IMR-90 (cell line): ENCODE data around the gene CRLF1. TPM values are rescaled to one million over a fixed set of nuclear protein-coding genes. Genes with fewer than 3 reads are reported as not detected.

ENCODE experiments used
- ATAC-seq: fragments of 200-7000 bp; cut with Tn5 transposase; 2 replicates; pipeline ENCODE4 v1.9.1; 2020; ENCODE audit warnings: low read depth, mild to moderate bottlenecking, moderate library complexity
- BruUV-seq: library from RNA; stranded (reverse); fragments of 400-500 nt; replicated peaks from 2 replicates; lab custom pipeline; 2021; lab: Mats Ljungman, UMichigan
- CTCF ChIA-PET: fragments of 300-600 bp; formaldehyde crosslinking; extraction: SDS; loops from one replicate; lab custom pipeline; 2021; ENCODE audit warnings: antibody characterized with exemption; lab: Yijun Ruan, JAX
- POLR2A ChIA-PET: fragments of 300-600 bp; sonication (Branson Sonifier 250); formaldehyde crosslinking; loops from one replicate; lab custom pipeline; 2022; ENCODE audit warnings: antibody characterized with exemption; ENCODE audit not compliant: unreplicated experiment; lab: Charles Lee
- DNase-seq: peaks from one replicate; pipeline ENCODE4 v3.0.0; 2013
- H2AFZ ChIP-seq: replicated peaks from 2 replicates; pipeline ENCODE3; 2013; ENCODE audit warnings: low read length, mild to moderate bottlenecking; ENCODE audit not compliant: poor library complexity
- H2AK5ac ChIP-seq: 2 replicates; pipeline ENCODE4 v1.6.1; 2013; ENCODE audit warnings: low read depth, low read length, inconsistent platforms
- H2AK9ac ChIP-seq: replicated peaks from 2 replicates; pipeline ENCODE3; 2013; ENCODE audit warnings: mild to moderate bottlenecking, low read depth, low read length, moderate library complexity; ENCODE audit not compliant: poor library complexity
- H2BK120ac ChIP-seq: 2 replicates; pipeline ENCODE4 v1.6.1; 2013; ENCODE audit warnings: low read depth, low read length, inconsistent platforms
- H2BK15ac ChIP-seq: 3 replicates; pipeline ENCODE4 v1.6.1; 2013; ENCODE audit warnings: low read depth, low read length, inconsistent platforms
- H2BK20ac ChIP-seq: 2 replicates; pipeline ENCODE4 v1.6.1; 2013; ENCODE audit warnings: low read depth, mild to moderate bottlenecking, inconsistent platforms, low read length, moderate library complexity
- H2BK5ac ChIP-seq: 2 replicates; pipeline ENCODE4 v1.6.1; 2013; ENCODE audit warnings: mild to moderate bottlenecking, low read depth, low read length, inconsistent platforms; ENCODE audit not compliant: poor library complexity, severe bottlenecking
- H3K14ac ChIP-seq: replicated peaks from 2 replicates; pipeline ENCODE4 v1.6.1; 2013; ENCODE audit warnings: low read depth, low read length, inconsistent platforms
- H3K18ac ChIP-seq: 2 replicates; pipeline ENCODE4 v1.6.1; 2013; ENCODE audit warnings: low read depth, low read length, control low read depth
- H3K23ac ChIP-seq: 2 replicates; pipeline ENCODE4 v1.6.1; 2013; ENCODE audit warnings: low read depth, low read length, inconsistent platforms
- H3K27ac ChIP-seq: 2 replicates; pipeline ENCODE4 v1.5.1; 2013; ENCODE audit warnings: mild to moderate bottlenecking, control low read depth, low read length; ENCODE audit not compliant: insufficient read depth
- H3K27me3 ChIP-seq: 2 replicates; pipeline ENCODE4 v1.6.1; 2013; ENCODE audit warnings: low read length; ENCODE audit not compliant: control insufficient read depth, insufficient read depth
- H3K36me3 ChIP-seq: 2 replicates; pipeline ENCODE4 v1.6.1; 2013; ENCODE audit warnings: low read length, mixed read lengths; ENCODE audit not compliant: control insufficient read depth, insufficient read depth
- H3K4ac ChIP-seq: 2 replicates; pipeline ENCODE4 v1.6.1; 2013; ENCODE audit warnings: low read depth, low read length, inconsistent platforms
- H3K4me1 ChIP-seq: 2 replicates; pipeline ENCODE4 v1.6.1; 2013; ENCODE audit warnings: low read length, mixed read lengths; ENCODE audit not compliant: control insufficient read depth, insufficient read depth
- H3K4me2 ChIP-seq: 2 replicates; pipeline ENCODE4 v1.6.1; 2013; ENCODE audit warnings: low read depth, mild to moderate bottlenecking, control low read depth, low read length, moderate library complexity
- H3K4me3 ChIP-seq: 2 replicates; pipeline ENCODE4 v1.5.1; 2013; ENCODE audit warnings: low read depth, mild to moderate bottlenecking, control low read depth, low read length, moderate library complexity; ENCODE audit not compliant: insufficient read depth
- H3K56ac ChIP-seq: 2 replicates; pipeline ENCODE4 v1.6.1; 2013; ENCODE audit warnings: low read length, inconsistent platforms; ENCODE audit not compliant: insufficient read depth; ENCODE audit errors: extremely low read depth
- H3K79me1 ChIP-seq, 2 experiments: 2 replicates each; pipeline ENCODE4 v1.6.1; 2013; ENCODE audit warnings: low read length in 2 of 2, inconsistent platforms in 1 of 2, low read depth in 1 of 2
- H3K9ac ChIP-seq: 2 replicates; pipeline ENCODE4 v1.6.1; 2013; ENCODE audit warnings: low read depth, low read length, control low read depth
- H3K9me1 ChIP-seq: 2 replicates; pipeline ENCODE4 v1.6.1; 2013; ENCODE audit warnings: low read length, inconsistent platforms; ENCODE audit not compliant: insufficient read depth
- H3K9me3 ChIP-seq: 2 replicates; pipeline ENCODE4 v1.6.1; 2013; ENCODE audit warnings: low read length; ENCODE audit not compliant: control insufficient read depth, insufficient read depth
- H4K20me1 ChIP-seq: 2 replicates; pipeline ENCODE4 v1.6.1; 2013; ENCODE audit warnings: low read length, inconsistent platforms; ENCODE audit not compliant: insufficient read depth
- H4K5ac ChIP-seq: 2 replicates; pipeline ENCODE4 v1.6.1; 2013; ENCODE audit warnings: mild to moderate bottlenecking, low read depth, low read length, control low read depth
- H4K8ac ChIP-seq, 2 experiments: 2 replicates each; pipeline ENCODE4 v1.6.1; 2013; ENCODE audit warnings: low read depth in 2 of 2, low read length in 2 of 2, control low read depth in 1 of 2, inconsistent platforms in 1 of 2
- H4K91ac ChIP-seq: 2 replicates; pipeline ENCODE4 v1.6.1; 2013; ENCODE audit warnings: low read depth, low read length, inconsistent platforms; ENCODE audit not compliant: insufficient read depth
- BHLHE40 ChIP-seq: fragments of 150-350 bp; IDR thresholded peaks from 2 replicates; pipeline ENCODE4 v1.6.1; 2016; ENCODE audit warnings: mild to moderate bottlenecking, low read depth, low read length
- CEBPB ChIP-seq: IDR thresholded peaks from 2 replicates; pipeline ENCODE4 v1.6.1; 2012; ENCODE audit warnings: low read depth, low read length, improper control_type of control experiment
- CHD1 ChIP-seq: IDR thresholded peaks from 2 replicates; pipeline ENCODE4 v1.6.1; 2012; ENCODE audit warnings: low read depth, low read length, improper control_type of control experiment
- CTCF ChIP-seq: conservative IDR thresholded peaks from 2 replicates; pipeline ENCODE4 v1.5.1; 2012; ENCODE audit warnings: mild to moderate bottlenecking, low read depth, low read length, improper control_type of control experiment
- ELK1 ChIP-seq: fragments of 150-350 bp; IDR thresholded peaks from 2 replicates; pipeline ENCODE4 v1.6.1; 2016; ENCODE audit warnings: low read depth, mild to moderate bottlenecking, low read length, moderate library complexity, borderline replicate concordance
- FOS ChIP-seq: fragments of 150-350 bp; IDR thresholded peaks from 2 replicates; pipeline ENCODE4 v1.6.1; 2016; ENCODE audit warnings: low read depth, low read length
- MAFK ChIP-seq: IDR thresholded peaks from 2 replicates; pipeline ENCODE4 v1.6.1; 2012; ENCODE audit warnings: low read depth, low read length, improper control_type of control experiment
- MAZ ChIP-seq: IDR thresholded peaks from 2 replicates; pipeline ENCODE4 v1.6.1; 2012; ENCODE audit warnings: low read depth, mild to moderate bottlenecking, low read length, improper control_type of control experiment, moderate library complexity, borderline replicate concordance
- MXI1 ChIP-seq: IDR thresholded peaks from 2 replicates; pipeline ENCODE4 v1.6.1; 2012; ENCODE audit warnings: low read depth, mild to moderate bottlenecking, low read length, moderate library complexity, borderline replicate concordance
- NFE2L2 ChIP-seq: fragments of 150-350 bp; IDR thresholded peaks from 2 replicates; pipeline ENCODE4 v1.6.1; 2016; ENCODE audit warnings: low read depth, mild to moderate bottlenecking, low read length
- POLR2A ChIP-seq: IDR thresholded peaks from 2 replicates; pipeline ENCODE4 v1.6.1; 2012; ENCODE audit warnings: mild to moderate bottlenecking, low read depth, low read length
- RAD21 ChIP-seq: IDR thresholded peaks from 2 replicates; pipeline ENCODE4 v1.6.1; 2012; ENCODE audit warnings: low read length, improper control_type of control experiment
- RCOR1 ChIP-seq: IDR thresholded peaks from 2 replicates; pipeline ENCODE4 v1.6.1; 2012; ENCODE audit warnings: mild to moderate bottlenecking, low read length, improper control_type of control experiment; ENCODE audit not compliant: insufficient replicate concordance
- RFX5 ChIP-seq: IDR thresholded peaks from 2 replicates; pipeline ENCODE4 v1.8.0; 2012; ENCODE audit warnings: low read depth, mild to moderate bottlenecking, low read length, moderate library complexity
- SMC3 ChIP-seq: fragments of 150-350 bp; IDR thresholded peaks from 2 replicates; pipeline ENCODE4 v1.6.1; 2016; ENCODE audit warnings: low read depth, mild to moderate bottlenecking, antibody characterized with exemption, low read length, moderate library complexity
- WGBS, 2 experiments: methylation state at CpG; one replicate each; pipeline versions ENCODE4 v1.1.5 to v1.1.7; 2013; ENCODE audit warnings: missing lambda C conversion rate in 2 of 2; ENCODE audit not compliant: insufficient read length in 1 of 2; ENCODE audit errors: extremely low coverage in 2 of 2; 5-methylcytosine and 5-hydroxymethylcytosine counted together
- dilution Hi-C: fragments of 300-500 bp; cut with HindIII; formaldehyde crosslinking; loops from one replicate; pipeline ENCODE4 v1.14.3; 2018; ENCODE audit warnings: low sequenced_read_pairs; ENCODE audit not compliant: unreplicated experiment
- in situ Hi-C: fragments of 300-500 bp; cut with MboI; formaldehyde crosslinking; loops from 3 replicates; pipeline ENCODE4 v1.14.3; 2019; ENCODE audit warnings: low sequenced_read_pairs, inconsistent platforms, mixed read lengths
- intact Hi-C: fragments of 100-400 bp; cut with micrococcal nuclease; formaldehyde crosslinking; loops from 2 replicates; pipeline ENCODE4 v1.10.0; 2022
- polyA plus RNA-seq, 3 experiments: library from polyadenylated mRNA; depleted of rRNA; stranded (reverse); fragments of >200 nt; gene quantifications; 2 replicates each; pipeline ENCODE4 v1.2.3, GENCODE V29; 2012; ENCODE audit warnings: low replicate concordance in 1 of 3
- total RNA-seq: library from RNA; depleted of rRNA; stranded (reverse); fragments of >200 nt; gene quantifications from 2 replicates; pipeline ENCODE4 v1.2.3, GENCODE V29; 2012
- TF ChIP-seq, protein P1 (sequence below): fragments of 150-350 bp; IDR thresholded peaks from 2 replicates; pipeline ENCODE4 v1.6.1; 2017; ENCODE audit warnings: mild to moderate bottlenecking, antibody characterized with exemption, low read length, low read depth

CRLF1 gene
- total and polyA plus RNA-seq, 2 of the 4 experiments (the other 2 are of a cell fraction): 0.18 to 3.1 TPM

DNA sequence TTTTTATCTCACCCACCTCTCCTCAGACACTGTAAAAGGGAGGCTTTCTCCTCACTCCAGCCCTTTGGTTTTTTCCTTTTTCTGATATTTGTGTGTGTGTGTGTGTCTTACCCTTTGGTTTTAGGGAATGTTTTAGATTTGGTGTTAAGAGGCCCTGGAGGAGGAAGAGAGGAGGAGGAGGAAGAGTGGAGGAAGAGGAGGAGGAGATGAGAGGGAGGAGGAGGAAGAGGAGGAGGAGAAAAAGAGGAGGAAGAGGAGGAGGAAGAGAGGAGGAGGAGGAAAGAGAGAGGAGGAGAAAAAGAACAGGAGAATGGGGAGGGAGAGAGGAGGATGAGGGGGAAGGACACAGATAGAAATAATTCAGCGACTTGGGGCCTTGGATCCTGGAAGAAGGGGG lies 40.8 kb upstream of the CRLF1 start:
- ChIA-PET POLR2A (no interaction called here), CTCF (no interaction called here)
- H2BK120ac ChIP-seq: no peak overlapping the region
- H2AFZ ChIP-seq: no peak overlapping the region
- no peak overlapping the region for H2BK20ac ChIP-seq
- no peak overlapping the region for H3K56ac ChIP-seq
- H3K4ac ChIP-seq: no peak overlapping the region; the same call in 1 of the 2 replicates
- no peak overlapping the region for H2AK9ac ChIP-seq
- no peak overlapping the region for H2AK5ac ChIP-seq
- H3K4me3 ChIP-seq: no peak overlapping the region
- H3K36me3 ChIP-seq: no peaks in the 10 kb centered on the region
- WGBS, 2 experiments: no CpG with 5 or more reads among the region's 1 CpG
- no peak overlapping the region for H3K27ac ChIP-seq
- H3K9ac ChIP-seq: no peak overlapping the region
- H3K4me1 ChIP-seq: peaks cover 34% of the 10 kb centered on the region
- H2BK15ac ChIP-seq: no peak overlapping the region
- no TSS peak for BruUV-seq
- no peak overlapping the region for H4K8ac ChIP-seq
- no peaks in the 10 kb centered on the region for H3K27me3 ChIP-seq
- no peak overlapping the region for H3K23ac ChIP-seq
- H3K79me1 ChIP-seq: peaks cover 18 to 66% of the 10 kb centered on the region in 2 experiments; a peak in 3 of 4 replicates
- H4K5ac ChIP-seq: no peak overlapping the region
- dilution Hi-C loops: no loop called here
- H3K4me2 ChIP-seq: no peak overlapping the region
- no peak overlapping the region for H3K18ac ChIP-seq
- TF ChIP-seq POLR2A (no peak), BHLHE40 (no peak), ELK1 (no peak), MAFK (no peak), RCOR1 (no peak), CEBPB (no peak), NFE2L2 (no peak), FOS (no peak), MAZ (no peak), RFX5 (no peak), CHD1 (no peak), MXI1 (no peak), CTCF (no peak), RAD21 (no peak), SMC3 (no peak)
- TF ChIP-seq, protein P1, sequence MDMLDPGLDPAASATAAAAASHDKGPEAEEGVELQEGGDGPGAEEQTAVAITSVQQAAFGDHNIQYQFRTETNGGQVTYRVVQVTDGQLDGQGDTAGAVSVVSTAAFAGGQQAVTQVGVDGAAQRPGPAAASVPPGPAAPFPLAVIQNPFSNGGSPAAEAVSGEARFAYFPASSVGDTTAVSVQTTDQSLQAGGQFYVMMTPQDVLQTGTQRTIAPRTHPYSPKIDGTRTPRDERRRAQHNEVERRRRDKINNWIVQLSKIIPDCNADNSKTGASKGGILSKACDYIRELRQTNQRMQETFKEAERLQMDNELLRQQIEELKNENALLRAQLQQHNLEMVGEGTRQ: no peak
- ATAC-seq (no peak), DNase-seq (no peak)
- H3K14ac ChIP-seq: no peak overlapping the region
- peaks cover 24% of the 10 kb centered on the region for H3K9me1 ChIP-seq
- no peak overlapping the region for H2BK5ac ChIP-seq
- no peak overlapping the region for H4K91ac ChIP-seq
- in situ Hi-C loops: no loop called here
- intact Hi-C loops: no loop called here
- H3K9me3 ChIP-seq: no peaks in the 10 kb centered on the region; the same call in 1 of the 2 replicates
- peaks cover 34% of the 10 kb centered on the region for H4K20me1 ChIP-seq
